Trophoblast cell (in vitro differentiated cells and primary cell): ENCODE results near the gene TSEN15.

Experiments used
- DNase-seq, 2 donors: peaks; one replicate each; pipeline ENCODE4 v3.0.0-alpha.2; 2016
- H2AFZ ChIP-seq: 2 replicates; pipeline ENCODE4 v1.6.1; 2013; ENCODE audit warnings: low read length, moderate library complexity, mild to moderate bottlenecking; ENCODE audit not compliant: insufficient read depth, poor library complexity
- H2AK5ac ChIP-seq: 2 replicates; pipeline ENCODE4 v1.6.1; 2013; ENCODE audit warnings: mild to moderate bottlenecking, low read length
- H2BK120ac ChIP-seq: 2 replicates; pipeline ENCODE4 v1.6.1; 2013; ENCODE audit warnings: low read length, mild to moderate bottlenecking, moderate library complexity; ENCODE audit not compliant: insufficient read depth, poor library complexity
- H2BK12ac ChIP-seq: 2 replicates; pipeline ENCODE4 v1.6.1; 2013; ENCODE audit warnings: mild to moderate bottlenecking, low read length, moderate library complexity
- H2BK5ac ChIP-seq: 2 replicates; pipeline ENCODE4 v1.6.1; 2013; ENCODE audit warnings: low read length, low read depth, moderate library complexity, mild to moderate bottlenecking; ENCODE audit not compliant: poor library complexity
- H3K14ac ChIP-seq: 2 replicates; pipeline ENCODE4 v1.6.1; 2013; ENCODE audit warnings: mild to moderate bottlenecking, low read length
- H3K18ac ChIP-seq: 2 replicates; pipeline ENCODE4 v1.6.1; 2013; ENCODE audit warnings: mild to moderate bottlenecking, low read length
- H3K23ac ChIP-seq: 2 replicates; pipeline ENCODE4 v1.6.1; 2013; ENCODE audit warnings: low read length
- H3K27ac ChIP-seq: 2 replicates; pipeline ENCODE4 v1.5.1; 2013; ENCODE audit warnings: low read depth, mild to moderate bottlenecking, inconsistent platforms, low read length, moderate library complexity
- H3K27me3 ChIP-seq: 2 replicates; pipeline ENCODE4 v1.6.1; 2013; ENCODE audit warnings: inconsistent platforms, mild to moderate bottlenecking, low read length, moderate library complexity; ENCODE audit not compliant: insufficient read depth
- H3K36me3 ChIP-seq, 2 experiments: 1 replicate in 1 of 2; 2 replicates in 1 of 2; pipeline ENCODE4 v1.6.1; 2013; ENCODE audit warnings: low read length in 2 of 2, mild to moderate bottlenecking in 2 of 2, moderate library complexity in 1 of 2; ENCODE audit not compliant: insufficient read depth in 2 of 2, control insufficient read depth in 1 of 2
- H3K4ac ChIP-seq: 2 replicates; pipeline ENCODE4 v1.6.1; 2013; ENCODE audit warnings: low read depth, mild to moderate bottlenecking, low read length, moderate library complexity
- H3K4me1 ChIP-seq, 2 experiments: 1 replicate in 1 of 2; 2 replicates in 1 of 2; pipeline ENCODE4 v1.6.1; 2013; ENCODE audit warnings: low read length in 2 of 2, mild to moderate bottlenecking in 2 of 2, moderate library complexity in 1 of 2; ENCODE audit not compliant: insufficient read depth in 2 of 2, control insufficient read depth in 1 of 2
- H3K4me2 ChIP-seq: 2 replicates; pipeline ENCODE4 v1.6.1; 2013; ENCODE audit warnings: inconsistent platforms, mild to moderate bottlenecking, low read length, moderate library complexity
- H3K4me3 ChIP-seq: 2 replicates; pipeline ENCODE4 v1.5.1; 2013; ENCODE audit warnings: mild to moderate bottlenecking, low read depth, low read length, inconsistent platforms
- H3K79me1 ChIP-seq: one replicate; pipeline ENCODE4 v1.6.1; 2013; ENCODE audit warnings: low read length
- H3K79me2 ChIP-seq: 2 replicates; pipeline ENCODE4 v1.6.1; 2013; ENCODE audit warnings: low read length, mild to moderate bottlenecking; ENCODE audit not compliant: control insufficient read depth, insufficient read depth, poor library complexity
- H3K9ac ChIP-seq: 2 replicates; pipeline ENCODE4 v1.6.1; 2013; ENCODE audit warnings: mild to moderate bottlenecking, low read length
- H3K9me3 ChIP-seq: 2 replicates; pipeline ENCODE4 v1.6.1; 2013; ENCODE audit warnings: low read depth, mild to moderate bottlenecking, control low read depth, inconsistent platforms, low read length; ENCODE audit not compliant: insufficient read depth
- H4K12ac ChIP-seq: 2 replicates; pipeline ENCODE4 v1.6.1; 2013; ENCODE audit warnings: low read depth, mild to moderate bottlenecking, low read length, moderate library complexity
- H4K8ac ChIP-seq: 2 replicates; pipeline ENCODE4 v1.6.1; 2013; ENCODE audit warnings: low read depth, mild to moderate bottlenecking, low read length, moderate library complexity
- H4K91ac ChIP-seq: one replicate; pipeline ENCODE4 v1.6.1; 2013; ENCODE audit warnings: low read depth, mild to moderate bottlenecking, low read length, moderate library complexity
- WGBS: extraction: QIAGEN DNeasy Blood & Tissue Kit; methylation state at CpG from one replicate; pipeline ENCODE4 v1.1.7; 2013; ENCODE audit warnings: missing lambda C conversion rate; ENCODE audit not compliant: insufficient read length, insufficient coverage; ENCODE audit errors: extremely low coverage; 5-methylcytosine and 5-hydroxymethylcytosine counted together

Gene TSEN15

DNA sequence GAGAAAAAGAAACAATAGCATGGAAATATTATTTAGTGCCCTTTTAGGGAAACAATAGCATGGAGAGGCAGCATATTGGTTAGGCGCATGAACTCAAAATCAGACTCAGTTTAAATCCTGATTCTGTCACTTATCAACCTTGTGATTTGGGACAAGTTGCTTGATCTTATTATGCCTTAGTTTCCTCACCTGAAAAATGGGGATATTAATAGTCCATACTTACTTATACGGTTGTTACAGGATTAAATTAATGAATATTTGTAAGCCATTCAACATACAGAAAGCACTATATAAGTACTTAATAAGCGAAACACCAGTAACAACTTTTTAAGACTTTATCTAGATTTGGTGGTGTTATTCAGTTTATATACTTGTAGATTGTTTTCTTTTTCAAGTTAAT is 1.2 kb downstream of the TSEN15 start:
- Histone ChIP-seq H2BK120ac (no peak overlapping the region), H3K14ac (no peak overlapping the region), H3K4me2 (no peak overlapping the region), H3K4ac (no peak overlapping the region), H2AK5ac (no peak overlapping the region), H2BK12ac (no peak overlapping the region), H4K91ac (no peak overlapping the region), H3K27ac (no peak overlapping the region), H3K23ac (no peak overlapping the region), H4K12ac (no peak overlapping the region), H3K9ac (no peak overlapping the region), H3K4me3 (no peak overlapping the region), H3K79me1 (peaks cover 13% of the 10 kb centered on the region), H3K18ac (no peak overlapping the region), H3K79me2 (peaks cover 5% of the 10 kb centered on the region), H2AFZ (no peak overlapping the region), H3K9me3 (peaks cover 2% of the 10 kb centered on the region), H4K8ac (no peak overlapping the region), H2BK5ac (no peak overlapping the region), H3K36me3 (peaks cover 0 to 3% of the 10 kb centered on the region in 2 experiments), H3K4me1 (peaks cover 0 to 9% of the 10 kb centered on the region in 2 experiments), H3K27me3 (no peaks in the 10 kb centered on the region)
- no peak for DNase-seq
- no CpG with 5 or more reads among the region's 3 CpGs for WGBS

DNA sequence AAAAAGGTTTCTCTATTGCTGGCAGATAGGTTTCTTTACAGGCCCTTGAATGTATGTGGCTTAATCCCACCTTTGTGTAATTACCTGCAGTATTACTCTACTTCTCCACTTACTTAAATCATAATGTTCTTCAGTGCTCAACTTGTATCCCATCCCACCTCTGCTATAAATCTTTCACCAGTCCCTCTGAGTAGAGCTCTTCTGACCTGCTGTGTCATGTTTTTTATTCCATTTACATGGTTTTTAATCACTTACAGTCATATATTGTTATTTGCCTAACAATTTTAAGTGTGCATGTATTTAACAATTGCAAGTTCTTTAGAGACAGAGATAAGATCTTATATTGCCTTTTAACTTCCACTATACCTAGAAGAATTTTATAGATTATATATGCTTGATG is 2.4 kb downstream of the TSEN15 start:
- Histone ChIP-seq H3K9me3 (peaks cover 2% of the 10 kb centered on the region), H2BK120ac (no peak overlapping the region), H2AFZ (no peak overlapping the region), H3K4me3 (no peak overlapping the region), H2AK5ac (no peak overlapping the region), H3K14ac (no peak overlapping the region), H2BK5ac (no peak overlapping the region), H3K23ac (no peak overlapping the region), H3K18ac (no peak overlapping the region), H3K4me2 (no peak overlapping the region), H3K4ac (no peak overlapping the region), H4K8ac (no peak overlapping the region), H3K9ac (no peak overlapping the region), H3K4me1 (peaks cover 0 to 9% of the 10 kb centered on the region in 2 experiments), H4K91ac (no peak overlapping the region), H3K36me3 (peaks cover 0 to 3% of the 10 kb centered on the region in 2 experiments), H3K79me1 (peaks cover 13% of the 10 kb centered on the region), H3K27me3 (no peaks in the 10 kb centered on the region), H3K79me2 (peaks cover 5% of the 10 kb centered on the region), H2BK12ac (no peak overlapping the region), H3K27ac (no peak overlapping the region), H4K12ac (no peak overlapping the region)
- no peak for DNase-seq

DNA sequence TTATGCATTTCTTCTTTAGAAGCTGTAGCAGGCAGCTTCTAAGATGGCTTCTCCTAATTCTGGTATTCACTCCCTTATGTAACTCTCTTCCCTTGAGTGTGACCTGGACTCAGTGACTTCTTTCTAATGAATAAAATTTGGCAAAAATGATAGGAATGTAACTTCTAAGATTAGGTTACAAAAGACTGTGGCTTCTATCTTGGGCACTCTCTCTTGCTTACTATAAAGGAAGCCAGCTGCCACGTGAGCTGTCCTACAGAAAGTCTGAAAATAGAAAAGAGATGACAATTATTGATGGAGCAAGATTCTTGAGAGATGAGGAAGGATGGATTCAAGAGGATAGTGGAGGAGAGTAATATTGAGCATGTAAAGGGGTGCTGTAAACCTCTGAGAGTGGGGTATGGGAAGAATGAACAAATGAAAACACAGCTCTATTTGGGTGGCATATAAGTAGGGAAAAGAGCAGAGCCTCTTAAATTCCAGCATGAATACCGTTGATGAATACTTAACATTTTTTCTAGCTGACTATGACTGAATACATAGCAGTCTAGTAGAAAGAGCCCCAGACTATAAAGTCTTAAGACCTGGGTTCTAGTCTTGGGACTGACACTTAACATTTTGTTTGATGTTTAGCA is 5.5 kb downstream of the TSEN15 start:
- H3K4ac ChIP-seq: no peak overlapping the region
- no peak overlapping the region for H4K91ac ChIP-seq
- no peak overlapping the region for H2AK5ac ChIP-seq
- no peak overlapping the region for H3K18ac ChIP-seq
- peaks cover 0 to 2% of the 10 kb centered on the region in 2 experiments for H3K4me1 ChIP-seq
- peak overlapping the region; percentile 61 for H3K27ac ChIP-seq
- no peak overlapping the region for H3K4me3 ChIP-seq
- H3K27me3 ChIP-seq: no peaks in the 10 kb centered on the region
- H3K9ac ChIP-seq: no peak overlapping the region
- H3K9me3 ChIP-seq: peaks cover 2% of the 10 kb centered on the region
- no peak overlapping the region for H4K12ac ChIP-seq
- H3K79me2 ChIP-seq: no peaks in the 10 kb centered on the region
- H3K14ac ChIP-seq: no peak overlapping the region
- no peak overlapping the region for H4K8ac ChIP-seq
- no peak overlapping the region for H2BK5ac ChIP-seq
- no peak overlapping the region for H2AFZ ChIP-seq
- peak; percentile 14 to 74 for DNase-seq
- peaks cover 0 to 6% of the 10 kb centered on the region in 2 experiments for H3K36me3 ChIP-seq
- WGBS: no CpG with 5 or more reads among the region's 2 CpGs
- peak overlapping the region; percentile 6 for H3K4me2 ChIP-seq
- H2BK12ac ChIP-seq: no peak overlapping the region
- no peak overlapping the region for H2BK120ac ChIP-seq
- H3K23ac ChIP-seq: no peak overlapping the region
- peaks cover 2% of the 10 kb centered on the region for H3K79me1 ChIP-seq

- Histone ChIP-seq H3K14ac (no peak overlapping the region), H3K18ac (no peak overlapping the region), H3K23ac (no peak overlapping the region)
Observed at GRCh38 chr1:184059887-184060286, 8.4 kb downstream of the TSEN15 start.

More at GRCh38 chr1:184059887-184060286, 8.4 kb downstream of the TSEN15 start:
- DNase-seq: no peak
- Histone ChIP-seq H3K9me3 (no peaks in the 10 kb centered on the region), H4K91ac (no peak overlapping the region), H3K4me3 (no peak overlapping the region), H2BK12ac (no peak overlapping the region), H3K9ac (no peak overlapping the region), H2AFZ (no peak overlapping the region), H2BK5ac (no peak overlapping the region), H3K79me1 (peaks cover 2% of the 10 kb centered on the region), H3K27me3 (no peaks in the 10 kb centered on the region), H3K79me2 (no peaks in the 10 kb centered on the region), H3K4me2 (no peak overlapping the region), H4K12ac (no peak overlapping the region), H3K36me3 (peaks cover 0 to 6% of the 10 kb centered on the region in 2 experiments), H3K27ac (no peak overlapping the region), H2AK5ac (no peak overlapping the region), H4K8ac (no peak overlapping the region), H3K4ac (no peak overlapping the region), H3K4me1 (no peaks in the 10 kb centered on the region), H2BK120ac (no peak overlapping the region)
